ENCODE data around the gene FUT4. TPM values are rescaled to one million over a fixed set of nuclear protein-coding genes. Genes with fewer than 3 reads are reported as not detected.

Gene FUT4
- total and polyA plus RNA-seq, 2 donors from 2014 or later, result 1.2 to 9.5 TPM

DNA sequence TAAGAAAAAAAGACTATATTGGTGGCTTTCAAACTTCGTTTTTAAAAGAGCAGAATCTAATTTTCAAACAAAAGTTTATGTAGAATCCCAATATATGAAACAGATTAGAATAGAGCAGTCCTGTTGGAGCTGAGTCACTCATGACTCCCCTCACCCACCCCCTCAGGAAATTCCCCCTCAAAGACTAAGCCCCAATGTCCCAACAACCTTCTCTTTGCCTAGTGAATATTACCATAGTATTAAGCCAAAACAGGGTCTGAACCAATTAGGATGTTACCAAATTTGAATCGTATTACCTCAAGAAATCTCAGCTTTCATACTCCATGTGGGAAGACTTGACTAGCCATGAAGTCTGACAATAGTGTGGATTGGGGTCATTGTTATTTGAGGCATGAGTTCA, 15.6 kb downstream of the FUT4 start:
- intact Hi-C loops (cut with DNase I), result no loop called here

GRCh38 chr11:94560834-94561233, 17.1 kb downstream of the FUT4 start:
- Histone ChIP-seq H3K4me3 (ENCODE audit: low read length in 3 of 3) (no peak overlapping the region), H3K27me3 (ENCODE audit: control insufficient read depth, insufficient read depth, low read length) (no peaks in the 10 kb centered on the region), H3K27ac (ENCODE audit: low read depth in 2 of 2, low read length in 2 of 2) (no peak overlapping the region), H3K9ac (ENCODE audit: low read length in 3 of 3) (no peak overlapping the region), H3K9me3 (ENCODE audit: control insufficient read depth in 2 of 3, insufficient read depth in 1 of 3, low read length in 3 of 3) (no peaks in the 10 kb centered on the region), H3K4me1 (ENCODE audit: control insufficient read depth in 2 of 3, insufficient read depth in 2 of 3, low read depth in 1 of 3, low read length in 3 of 3) (no peaks in the 10 kb centered on the region), H3K36me3 (ENCODE audit: control insufficient read depth in 2 of 3, insufficient read depth in 3 of 3, low read length in 3 of 3) (no peaks in the 10 kb centered on the region)
- DNase-seq, result no peak
- TF ChIP-seq, protein P1, sequence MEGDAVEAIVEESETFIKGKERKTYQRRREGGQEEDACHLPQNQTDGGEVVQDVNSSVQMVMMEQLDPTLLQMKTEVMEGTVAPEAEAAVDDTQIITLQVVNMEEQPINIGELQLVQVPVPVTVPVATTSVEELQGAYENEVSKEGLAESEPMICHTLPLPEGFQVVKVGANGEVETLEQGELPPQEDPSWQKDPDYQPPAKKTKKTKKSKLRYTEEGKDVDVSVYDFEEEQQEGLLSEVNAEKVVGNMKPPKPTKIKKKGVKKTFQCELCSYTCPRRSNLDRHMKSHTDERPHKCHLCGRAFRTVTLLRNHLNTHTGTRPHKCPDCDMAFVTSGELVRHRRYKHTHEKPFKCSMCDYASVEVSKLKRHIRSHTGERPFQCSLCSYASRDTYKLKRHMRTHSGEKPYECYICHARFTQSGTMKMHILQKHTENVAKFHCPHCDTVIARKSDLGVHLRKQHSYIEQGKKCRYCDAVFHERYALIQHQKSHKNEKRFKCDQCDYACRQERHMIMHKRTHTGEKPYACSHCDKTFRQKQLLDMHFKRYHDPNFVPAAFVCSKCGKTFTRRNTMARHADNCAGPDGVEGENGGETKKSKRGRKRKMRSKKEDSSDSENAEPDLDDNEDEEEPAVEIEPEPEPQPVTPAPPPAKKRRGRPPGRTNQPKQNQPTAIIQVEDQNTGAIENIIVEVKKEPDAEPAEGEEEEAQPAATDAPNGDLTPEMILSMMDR (IDR thresholded peaks at IDR 0.05; ENCODE audit: borderline replicate concordance, extremely low read depth, insufficient read depth), result no peak
- FAIRE-seq, result no peak
- intact Hi-C loops (cut with DNase I), result no loop called here

More for the DNA sequence above, 15.6 kb downstream of the FUT4 start:
- H3K27ac ChIP-seq (ENCODE audit: low read depth in 2 of 2, low read length in 2 of 2), result no peak overlapping the region
- no peak for FAIRE-seq
- no peaks in the 10 kb centered on the region for H3K36me3 ChIP-seq (ENCODE audit: control insufficient read depth in 2 of 3, insufficient read depth in 3 of 3, low read length in 3 of 3)
- TF ChIP-seq, protein P1 (IDR thresholded peaks at IDR 0.05; ENCODE audit: borderline replicate concordance, extremely low read depth, insufficient read depth), result no peak
- H3K4me3 ChIP-seq (ENCODE audit: low read length in 3 of 3), result no peak overlapping the region
- no peaks in the 10 kb centered on the region for H3K4me1 ChIP-seq (ENCODE audit: control insufficient read depth in 2 of 3, insufficient read depth in 2 of 3, low read depth in 1 of 3, low read length in 3 of 3)
- H3K9ac ChIP-seq (ENCODE audit: low read length in 3 of 3), result no peak overlapping the region
- H3K9me3 ChIP-seq (ENCODE audit: control insufficient read depth in 2 of 3, insufficient read depth in 1 of 3, low read length in 3 of 3), result no peaks in the 10 kb centered on the region
- no peak for DNase-seq
- no peaks in the 10 kb centered on the region for H3K27me3 ChIP-seq (ENCODE audit: control insufficient read depth, insufficient read depth, low read length)

- DNase-seq, result peak in 3 of 5 donors; percentile 35 to 63 (median 48)
- H3K4me1 ChIP-seq (ENCODE audit: control insufficient read depth in 2 of 3, insufficient read depth in 2 of 3, low read depth in 1 of 3, low read length in 3 of 3), result no peaks in the 10 kb centered on the region
- H3K9ac ChIP-seq (ENCODE audit: low read length in 3 of 3), result no peak overlapping the region
- H3K9me3 ChIP-seq (ENCODE audit: control insufficient read depth in 2 of 3, insufficient read depth in 1 of 3, low read length in 3 of 3), result no peaks in the 10 kb centered on the region
- intact Hi-C loops (cut with DNase I), result no loop called here
- H3K27ac ChIP-seq (ENCODE audit: low read depth in 2 of 2, low read length in 2 of 2), result no peak overlapping the region
- no peak overlapping the region for H3K4me3 ChIP-seq (ENCODE audit: low read length in 3 of 3)
- TF ChIP-seq, protein P1 (IDR thresholded peaks at IDR 0.05; ENCODE audit: borderline replicate concordance, extremely low read depth, insufficient read depth), result no peak
- H3K27me3 ChIP-seq (ENCODE audit: control insufficient read depth, insufficient read depth, low read length), result no peaks in the 10 kb centered on the region
- H3K36me3 ChIP-seq (ENCODE audit: control insufficient read depth in 2 of 3, insufficient read depth in 3 of 3, low read length in 3 of 3), result no peaks in the 10 kb centered on the region
- no peak for FAIRE-seq
These were observed 19.6 kb downstream of the FUT4 start for GRCh38 chr11:94563176-94563847.
